ENCODE data around the gene GOSR2.

DNA sequence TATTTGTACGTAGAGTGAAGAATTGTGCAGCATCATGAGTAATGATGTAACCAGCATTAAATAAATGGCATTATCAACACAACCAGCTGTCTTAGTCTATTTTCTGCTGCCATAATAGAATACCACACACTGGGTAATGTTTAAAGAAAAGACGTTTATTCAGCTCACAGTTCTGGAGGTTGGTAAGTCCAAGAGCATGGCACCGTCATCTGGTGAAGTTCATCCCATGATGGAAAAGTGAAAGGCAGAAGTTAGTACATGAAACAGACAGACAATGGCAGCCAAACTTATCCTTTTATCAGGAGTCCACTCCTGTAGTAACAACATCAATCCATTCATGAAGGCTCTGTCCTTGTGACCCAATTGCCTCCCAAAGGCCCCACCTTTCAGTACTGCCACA, 6.3 kb upstream of the GOSR2 start:
- TF ChIP-seq, protein P1, sequence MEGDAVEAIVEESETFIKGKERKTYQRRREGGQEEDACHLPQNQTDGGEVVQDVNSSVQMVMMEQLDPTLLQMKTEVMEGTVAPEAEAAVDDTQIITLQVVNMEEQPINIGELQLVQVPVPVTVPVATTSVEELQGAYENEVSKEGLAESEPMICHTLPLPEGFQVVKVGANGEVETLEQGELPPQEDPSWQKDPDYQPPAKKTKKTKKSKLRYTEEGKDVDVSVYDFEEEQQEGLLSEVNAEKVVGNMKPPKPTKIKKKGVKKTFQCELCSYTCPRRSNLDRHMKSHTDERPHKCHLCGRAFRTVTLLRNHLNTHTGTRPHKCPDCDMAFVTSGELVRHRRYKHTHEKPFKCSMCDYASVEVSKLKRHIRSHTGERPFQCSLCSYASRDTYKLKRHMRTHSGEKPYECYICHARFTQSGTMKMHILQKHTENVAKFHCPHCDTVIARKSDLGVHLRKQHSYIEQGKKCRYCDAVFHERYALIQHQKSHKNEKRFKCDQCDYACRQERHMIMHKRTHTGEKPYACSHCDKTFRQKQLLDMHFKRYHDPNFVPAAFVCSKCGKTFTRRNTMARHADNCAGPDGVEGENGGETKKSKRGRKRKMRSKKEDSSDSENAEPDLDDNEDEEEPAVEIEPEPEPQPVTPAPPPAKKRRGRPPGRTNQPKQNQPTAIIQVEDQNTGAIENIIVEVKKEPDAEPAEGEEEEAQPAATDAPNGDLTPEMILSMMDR (IDR thresholded peaks at IDR 0.05), result no peak
- TF ChIP-seq POLR2A (IDR thresholded peaks at IDR 0.05), result no peak
